HG03064 (cell line): Measurements from ENCODE around the gene C11orf58.

Experiments
- ATAC-seq: cut with Tn5 transposase; IDR thresholded peaks from one replicate; pipeline ENCODE4 v1.9.1; 2021; ENCODE audit warnings: low read depth; ENCODE audit not compliant: unreplicated experiment

C11orf58 gene

GRCh38 chr11:16783321-16783801 is 44.9 kb downstream of the C11orf58 start:
- ATAC-seq = no peak

GRCh38 chr11:16784097-16784496 is 45.6 kb downstream of the C11orf58 start:
- ATAC-seq = no peak

GRCh38 chr11:16784666-16785065 is 46.2 kb downstream of the C11orf58 start:
- no peak for ATAC-seq

GRCh38 chr11:16785520-16786128 is 47.2 kb downstream of the C11orf58 start:
- ATAC-seq = peak; percentile 60

GRCh38 chr11:16786131-16786530 is 47.7 kb downstream of the C11orf58 start:
- ATAC-seq = no peak

- ATAC-seq = no peak
These were observed 48.7 kb downstream of the C11orf58 start for GRCh38 chr11:16787035-16787742.

GRCh38 chr11:16788141-16789062 is 50.0 kb downstream of the C11orf58 start:
- no peak for ATAC-seq

- no peak for ATAC-seq
These were observed 50.6 kb downstream of the C11orf58 start for GRCh38 chr11:16789063-16789420.

- ATAC-seq = no peak
These were observed 51.4 kb downstream of the C11orf58 start for GRCh38 chr11:16789560-16790485.

GRCh38 chr11:16790486-16791190 is 52.2 kb downstream of the C11orf58 start:
- no peak for ATAC-seq

GRCh38 chr11:16791191-16791961 is 52.9 kb downstream of the C11orf58 start:
- no peak for ATAC-seq

GRCh38 chr11:16792426-16792825 is 54.0 kb downstream of the C11orf58 start:
- no peak for ATAC-seq

GRCh38 chr11:16793009-16793408 is 54.6 kb downstream of the C11orf58 start:
- ATAC-seq = no peak

GRCh38 chr11:16793511-16793910 is 55.1 kb downstream of the C11orf58 start:
- ATAC-seq = no peak

- no peak for ATAC-seq
These were observed 55.8 kb downstream of the C11orf58 start for GRCh38 chr11:16794047-16794818.

- ATAC-seq = no peak
These were observed 56.7 kb downstream of the C11orf58 start for GRCh38 chr11:16795146-16795545.

GRCh38 chr11:16796311-16796710 is 57.9 kb downstream of the C11orf58 start:
- ATAC-seq = no peak

- ATAC-seq = no peak
These were observed 59.3 kb downstream of the C11orf58 start for GRCh38 chr11:16797776-16798175.
